ENCODE measurements around the gene TCEAL8.

The TCEAL8 gene

GRCh38 chrX:103276581-103277002, 21.6 kb upstream of the TCEAL8 start, which contains the start of gene TCEAL5:
TCEAL5 (minus strand) TSS chrX:103276750; CDS start chrX:103274563, 2,187 bp downstream.
- TF ChIP-seq REST (IDR thresholded peaks at IDR 0.05; ENCODE audit: insufficient replicate concordance, low read depth) (no peak), GABPA (IDR thresholded peaks at IDR 0.05; ENCODE audit: low read depth) (no peak), CTCF (IDR thresholded peaks at IDR 0.05; ENCODE audit: insufficient read depth, low read length) (no peak), SPI1 (IDR thresholded peaks at IDR 0.05; ENCODE audit: borderline replicate concordance, low read depth) (no peak), POLR2AphosphoS5 (IDR thresholded peaks at IDR 0.05; ENCODE audit: low read depth) (no peak)
- Histone ChIP-seq H3K4me3 (replicated peaks; ENCODE audit: insufficient read depth, low read length) (no peak within 1 kb of the TSS), H3K27me3 (ENCODE audit: insufficient read depth, poor library complexity, severe bottlenecking) (peaks cover 22% of the 10 kb centered on the region), H3K27ac (replicated peaks) (no peak within 1 kb of the TSS)
- DNase-seq (ENCODE audit: low read depth in 1 of 2, low spot score in 1 of 2) = no peak

- no peak overlapping the region for H3K4me3 ChIP-seq (replicated peaks; ENCODE audit: insufficient read depth, low read length)
- no peak for DNase-seq (ENCODE audit: low read depth in 1 of 2, low spot score in 1 of 2)
- H3K27ac ChIP-seq (replicated peaks) = no peak overlapping the region
- peaks cover 22% of the 10 kb centered on the region for H3K27me3 ChIP-seq (ENCODE audit: insufficient read depth, poor library complexity, severe bottlenecking)
- no peak for TF ChIP-seq CTCF (IDR thresholded peaks at IDR 0.05; ENCODE audit: insufficient read depth, low read length)
- TF ChIP-seq SPI1 (IDR thresholded peaks at IDR 0.05; ENCODE audit: borderline replicate concordance, low read depth) = no peak
- no peak for TF ChIP-seq POLR2AphosphoS5 (IDR thresholded peaks at IDR 0.05; ENCODE audit: low read depth)
- TF ChIP-seq REST (IDR thresholded peaks at IDR 0.05; ENCODE audit: insufficient replicate concordance, low read depth) = no peak
- no peak for TF ChIP-seq GABPA (IDR thresholded peaks at IDR 0.05; ENCODE audit: low read depth)
Observed at GRCh38 chrX:103275947-103276567, 21.1 kb upstream of the TCEAL8 start.

GRCh38 chrX:103274284-103274683, 19.3 kb upstream of the TCEAL8 start:
- DNase-seq (ENCODE audit: low read depth in 1 of 2, low spot score in 1 of 2) = no peak
- H3K4me3 ChIP-seq (replicated peaks; ENCODE audit: insufficient read depth, low read length) = no peak overlapping the region
- peaks cover 23% of the 10 kb centered on the region for H3K27me3 ChIP-seq (ENCODE audit: insufficient read depth, poor library complexity, severe bottlenecking)
- no peak for TF ChIP-seq SPI1 (IDR thresholded peaks at IDR 0.05; ENCODE audit: borderline replicate concordance, low read depth)
- no peak for TF ChIP-seq GABPA (IDR thresholded peaks at IDR 0.05; ENCODE audit: low read depth)
- TF ChIP-seq REST (IDR thresholded peaks at IDR 0.05; ENCODE audit: insufficient replicate concordance, low read depth) = no peak
- no peak for TF ChIP-seq POLR2AphosphoS5 (IDR thresholded peaks at IDR 0.05; ENCODE audit: low read depth)
- no peak for TF ChIP-seq CTCF (IDR thresholded peaks at IDR 0.05; ENCODE audit: insufficient read depth, low read length)
- H3K27ac ChIP-seq (replicated peaks) = no peak overlapping the region

Measured in HL-60 (cell line).